ENCODE results near the gene PHYKPL.

The PHYKPL gene

GRCh38 chr5:178214160-178214803, 18.3 kb downstream of the PHYKPL start:
- Mint-ChIP-seq H3K4me3 (peak overlapping the region; percentile 37), H3K4me1 (peaks cover 16% of the 10 kb centered on the region), H3K27me3 (no peaks in the 10 kb centered on the region), H3K36me3 (ENCODE audit: low read depth) (peaks cover 76% of the 10 kb centered on the region), H3K27ac (peak overlapping the region; percentile 75), H3K9me3 (no peaks in the 10 kb centered on the region)
- no peak for ATAC-seq
- no peak for DNase-seq

GRCh38 chr5:178213748-178214151, 18.9 kb downstream of the PHYKPL start:
- peak overlapping the region; percentile 75 for H3K27ac Mint-ChIP-seq
- H3K27me3 Mint-ChIP-seq = no peaks in the 10 kb centered on the region
- H3K4me1 Mint-ChIP-seq = peaks cover 20% of the 10 kb centered on the region
- H3K36me3 Mint-ChIP-seq (ENCODE audit: low read depth) = peaks cover 78% of the 10 kb centered on the region
- DNase-seq (no peak), ATAC-seq (no peak)
- peak overlapping the region; percentile 37 for H3K4me3 Mint-ChIP-seq
- no peaks in the 10 kb centered on the region for H3K9me3 Mint-ChIP-seq

GRCh38 chr5:178213003-178213461, 19.6 kb downstream of the PHYKPL start:
- H3K27me3 Mint-ChIP-seq = no peaks in the 10 kb centered on the region
- DNase-seq = no peak
- no peaks in the 10 kb centered on the region for H3K9me3 Mint-ChIP-seq
- H3K36me3 Mint-ChIP-seq (ENCODE audit: low read depth) = peaks cover 80% of the 10 kb centered on the region
- H3K4me3 Mint-ChIP-seq = no peak overlapping the region
- peak overlapping the region; percentile 75 for H3K27ac Mint-ChIP-seq
- ATAC-seq = peak; percentile 5
- peaks cover 23% of the 10 kb centered on the region for H3K4me1 Mint-ChIP-seq

- Mint-ChIP-seq H3K27me3 (no peaks in the 10 kb centered on the region), H3K4me1 (peaks cover 29% of the 10 kb centered on the region), H3K9me3 (no peaks in the 10 kb centered on the region), H3K4me3 (no peak overlapping the region), H3K27ac (peak overlapping the region; percentile 55), H3K36me3 (ENCODE audit: low read depth) (peaks cover 86% of the 10 kb centered on the region)
- no peak for DNase-seq
- peak; percentile 2 for ATAC-seq
Measured at GRCh38 chr5:178212241-178213002, 20.2 kb downstream of the PHYKPL start.

GRCh38 chr5:178211095-178212048, 21.2 kb downstream of the PHYKPL start:
- Mint-ChIP-seq H3K9me3 (no peaks in the 10 kb centered on the region), H3K27ac (peak overlapping the region; percentile 59), H3K4me3 (peak overlapping the region; percentile 6), H3K4me1 (peaks cover 40% of the 10 kb centered on the region), H3K36me3 (ENCODE audit: low read depth) (peaks cover 87% of the 10 kb centered on the region), H3K27me3 (no peaks in the 10 kb centered on the region)
- ATAC-seq (no peak), DNase-seq (no peak)

- ATAC-seq = no peak
- Mint-ChIP-seq H3K27ac (peak overlapping the region; percentile 71), H3K4me1 (peaks cover 43% of the 10 kb centered on the region), H3K36me3 (ENCODE audit: low read depth) (peaks cover 89% of the 10 kb centered on the region), H3K27me3 (no peaks in the 10 kb centered on the region), H3K4me3 (no peak overlapping the region), H3K9me3 (no peaks in the 10 kb centered on the region)
- DNase-seq = no peak
Measured at GRCh38 chr5:178210686-178211085, 21.9 kb downstream of the PHYKPL start.

GRCh38 chr5:178210073-178210535, 22.5 kb downstream of the PHYKPL start:
- Mint-ChIP-seq H3K36me3 (ENCODE audit: low read depth) (peaks cover 91% of the 10 kb centered on the region), H3K27ac (peak overlapping the region; percentile 71), H3K4me1 (peaks cover 47% of the 10 kb centered on the region), H3K4me3 (peak overlapping the region; percentile 21), H3K27me3 (no peaks in the 10 kb centered on the region), H3K9me3 (no peaks in the 10 kb centered on the region)
- DNase-seq (no peak), ATAC-seq (no peak)

- ATAC-seq (no peak), DNase-seq (no peak)
- H3K4me3 Mint-ChIP-seq = peak overlapping the region; percentile 39
- peak overlapping the region; percentile 71 for H3K27ac Mint-ChIP-seq
- peaks cover 47% of the 10 kb centered on the region for H3K4me1 Mint-ChIP-seq
- peaks cover 86% of the 10 kb centered on the region for H3K36me3 Mint-ChIP-seq (ENCODE audit: low read depth)
- no peaks in the 10 kb centered on the region for H3K27me3 Mint-ChIP-seq
- no peaks in the 10 kb centered on the region for H3K9me3 Mint-ChIP-seq
Measured at GRCh38 chr5:178209334-178210072, 23.1 kb downstream of the PHYKPL start.

GRCh38 chr5:178208540-178209227, 23.9 kb downstream of the PHYKPL start:
- Mint-ChIP-seq H3K4me1 (peaks cover 48% of the 10 kb centered on the region), H3K27ac (peak overlapping the region; percentile 71), H3K9me3 (no peaks in the 10 kb centered on the region), H3K36me3 (ENCODE audit: low read depth) (peaks cover 84% of the 10 kb centered on the region), H3K27me3 (peaks cover 3% of the 10 kb centered on the region), H3K4me3 (peak overlapping the region; percentile 39)
- DNase-seq (no peak), ATAC-seq (no peak)

GRCh38 chr5:178207917-178208280, 24.7 kb downstream of the PHYKPL start:
- peak overlapping the region; percentile 86 for H3K27ac Mint-ChIP-seq
- H3K36me3 Mint-ChIP-seq (ENCODE audit: low read depth) = peaks cover 77% of the 10 kb centered on the region

GRCh38 chr5:178207183-178207916, 25.3 kb downstream of the PHYKPL start:
- peaks cover 74% of the 10 kb centered on the region for H3K36me3 Mint-ChIP-seq (ENCODE audit: low read depth)
- peaks cover 3% of the 10 kb centered on the region for H3K27me3 Mint-ChIP-seq
- peak overlapping the region; percentile 92 for H3K4me3 Mint-ChIP-seq
- no peaks in the 10 kb centered on the region for H3K9me3 Mint-ChIP-seq
- DNase-seq (no peak), ATAC-seq (no peak)
- peak overlapping the region; percentile 86 for H3K27ac Mint-ChIP-seq
- peaks cover 51% of the 10 kb centered on the region for H3K4me1 Mint-ChIP-seq

More at GRCh38 chr5:178207917-178208280, 24.7 kb downstream of the PHYKPL start:
- Mint-ChIP-seq H3K9me3 (no peaks in the 10 kb centered on the region), H3K27me3 (peaks cover 3% of the 10 kb centered on the region), H3K4me3 (peak overlapping the region; percentile 92), H3K4me1 (peaks cover 48% of the 10 kb centered on the region)
- no peak for ATAC-seq
- no peak for DNase-seq

GRCh38 chr5:178206166-178207101, 26.2 kb downstream of the PHYKPL start:
- DNase-seq (no peak), ATAC-seq (no peak)
- Mint-ChIP-seq H3K4me1 (peaks cover 53% of the 10 kb centered on the region), H3K27ac (peak overlapping the region; percentile 89), H3K36me3 (ENCODE audit: low read depth) (peaks cover 65% of the 10 kb centered on the region), H3K9me3 (no peaks in the 10 kb centered on the region), H3K4me3 (peak overlapping the region; percentile 92), H3K27me3 (peaks cover 3% of the 10 kb centered on the region)
